Mesothelial cell of epicardium (in vitro differentiated cells): ENCODE measurements around the gene MVB12B. TPM values are rescaled to one million over a fixed set of nuclear protein-coding genes. Genes with fewer than 3 reads are reported as not detected.
A peak's percentile ranks its signal among the peaks of the same experiment; 100 is the strongest.

Source experiments
- DNase-seq, 2 experiments: peaks; one replicate each; pipeline ENCODE4 v3.0.0; 2021; ENCODE audit warnings: low spot score in 2 of 2; ENCODE audit not compliant: unreplicated experiment in 2 of 2
- H3K27ac Mint-ChIP-seq: 2 replicates; pipeline ENCODE4 v1.8.0; 2021; ENCODE audit warnings: mixed read lengths
- H3K27me3 Mint-ChIP-seq: 2 replicates; pipeline ENCODE4 v1.8.0; 2021; ENCODE audit warnings: low read depth, mixed read lengths
- H3K36me3 Mint-ChIP-seq: 2 replicates; pipeline ENCODE4 v1.8.0; 2021; ENCODE audit warnings: mixed read lengths
- H3K4me1 Mint-ChIP-seq: 2 replicates; pipeline ENCODE4 v1.8.0; 2021; ENCODE audit warnings: mixed read lengths
- H3K4me3 Mint-ChIP-seq: 2 replicates; pipeline ENCODE4 v1.8.0; 2021; ENCODE audit warnings: mild to moderate bottlenecking, moderate library complexity, mixed read lengths
- H3K9me3 Mint-ChIP-seq: 2 replicates; pipeline ENCODE4 v1.8.0; 2021; ENCODE audit warnings: mixed read lengths
- CTCF ChIP-seq: fragments of 200-600 bp; sonication (generic); IDR thresholded peaks from one replicate; pipeline ENCODE4 v1.5.0; 2021; ENCODE audit warnings: antibody characterized with exemption; ENCODE audit not compliant: unreplicated experiment
- total RNA-seq: library from RNA; stranded (reverse); gene quantifications from 3 replicates; pipeline ENCODE4 v1.2.1, GENCODE V29; 2021

MVB12B gene
- total RNA-seq, 1 donor from 2014 or later, result 43.7 TPM

GRCh38 chr9:126373241-126373640 lies 46.6 kb downstream of the MVB12B start:
- no peak for TF ChIP-seq CTCF
- DNase-seq, result no peak
- peak overlapping the region; percentile 91 for H3K27ac Mint-ChIP-seq
- peaks cover 5% of the 10 kb centered on the region for H3K36me3 Mint-ChIP-seq
- no peaks in the 10 kb centered on the region for H3K9me3 Mint-ChIP-seq
- H3K4me1 Mint-ChIP-seq, result peaks cover 50% of the 10 kb centered on the region
- no peaks in the 10 kb centered on the region for H3K27me3 Mint-ChIP-seq
- H3K4me3 Mint-ChIP-seq, result no peak overlapping the region

GRCh38 chr9:126374366-126374781 lies 47.7 kb downstream of the MVB12B start:
- no peak overlapping the region for H3K27ac Mint-ChIP-seq
- no peak overlapping the region for H3K4me3 Mint-ChIP-seq
- peaks cover 50% of the 10 kb centered on the region for H3K4me1 Mint-ChIP-seq
- DNase-seq, result no peak
- peaks cover 7% of the 10 kb centered on the region for H3K36me3 Mint-ChIP-seq
- no peak for TF ChIP-seq CTCF
- H3K27me3 Mint-ChIP-seq, result no peaks in the 10 kb centered on the region
- no peaks in the 10 kb centered on the region for H3K9me3 Mint-ChIP-seq

- TF ChIP-seq CTCF, result no peak
- no peak for DNase-seq
Observed at GRCh38 chr9:126375386-126375785, 48.8 kb downstream of the MVB12B start.

GRCh38 chr9:126376311-126377175 lies 49.9 kb downstream of the MVB12B start:
- Mint-ChIP-seq H3K27me3 (no peaks in the 10 kb centered on the region), H3K9me3 (no peaks in the 10 kb centered on the region), H3K4me1 (peaks cover 50% of the 10 kb centered on the region), H3K36me3 (peaks cover 10% of the 10 kb centered on the region), H3K4me3 (peak overlapping the region; percentile 8), H3K27ac (peak overlapping the region; percentile 78)
- TF ChIP-seq CTCF, result no peak
- no peak for DNase-seq

More at GRCh38 chr9:126375386-126375785, 48.8 kb downstream of the MVB12B start:
- Mint-ChIP-seq H3K36me3 (peaks cover 4% of the 10 kb centered on the region), H3K27ac (peak overlapping the region; percentile 78), H3K4me3 (no peak overlapping the region), H3K27me3 (no peaks in the 10 kb centered on the region), H3K9me3 (no peaks in the 10 kb centered on the region), H3K4me1 (peaks cover 50% of the 10 kb centered on the region)

- H3K4me1 Mint-ChIP-seq, result peaks cover 50% of the 10 kb centered on the region
- H3K36me3 Mint-ChIP-seq, result peaks cover 8% of the 10 kb centered on the region
- no peaks in the 10 kb centered on the region for H3K9me3 Mint-ChIP-seq
- no peak for TF ChIP-seq CTCF
- no peaks in the 10 kb centered on the region for H3K27me3 Mint-ChIP-seq
- DNase-seq, result no peak
- H3K4me3 Mint-ChIP-seq, result no peak overlapping the region
- peak overlapping the region; percentile 64 for H3K27ac Mint-ChIP-seq
Observed at GRCh38 chr9:126377176-126377509, 50.5 kb downstream of the MVB12B start.
